ENCODE measurements around the gene KAT5. TPM values are rescaled to one million over a fixed set of nuclear protein-coding genes. Genes with fewer than 3 reads are reported as not detected.
"Not testable (repeated sequence)": the region's sequence is repeated elsewhere in the genome, so short reads cannot be mapped to it uniquely, and the experiment has no call there.

KAT5 gene
- total RNA-seq: 10 to 100 TPM; 46.6 to 47.3 TPM
- long read RNA-seq, transcript KAT5-201 (13 exons, 2,296 nt): minor isoform, 7 of 57 reads
- long read RNA-seq, transcript KAT5-203 (14 exons, 2,237 nt): minor isoform, 8 of 57 reads
- long read RNA-seq, transcript KAT5-208 (12 exons, 1,697 nt): minor isoform, 8 of 57 reads
- long read RNA-seq, transcript KAT5-202 (13 exons, 2,059 nt): major isoform, 12 of 57 reads
- long read RNA-seq, partial matches to known transcripts: 8 of 57 reads
- long read RNA-seq, other reads (novel, unspliced or antisense): 10 of 57 reads

DNA sequence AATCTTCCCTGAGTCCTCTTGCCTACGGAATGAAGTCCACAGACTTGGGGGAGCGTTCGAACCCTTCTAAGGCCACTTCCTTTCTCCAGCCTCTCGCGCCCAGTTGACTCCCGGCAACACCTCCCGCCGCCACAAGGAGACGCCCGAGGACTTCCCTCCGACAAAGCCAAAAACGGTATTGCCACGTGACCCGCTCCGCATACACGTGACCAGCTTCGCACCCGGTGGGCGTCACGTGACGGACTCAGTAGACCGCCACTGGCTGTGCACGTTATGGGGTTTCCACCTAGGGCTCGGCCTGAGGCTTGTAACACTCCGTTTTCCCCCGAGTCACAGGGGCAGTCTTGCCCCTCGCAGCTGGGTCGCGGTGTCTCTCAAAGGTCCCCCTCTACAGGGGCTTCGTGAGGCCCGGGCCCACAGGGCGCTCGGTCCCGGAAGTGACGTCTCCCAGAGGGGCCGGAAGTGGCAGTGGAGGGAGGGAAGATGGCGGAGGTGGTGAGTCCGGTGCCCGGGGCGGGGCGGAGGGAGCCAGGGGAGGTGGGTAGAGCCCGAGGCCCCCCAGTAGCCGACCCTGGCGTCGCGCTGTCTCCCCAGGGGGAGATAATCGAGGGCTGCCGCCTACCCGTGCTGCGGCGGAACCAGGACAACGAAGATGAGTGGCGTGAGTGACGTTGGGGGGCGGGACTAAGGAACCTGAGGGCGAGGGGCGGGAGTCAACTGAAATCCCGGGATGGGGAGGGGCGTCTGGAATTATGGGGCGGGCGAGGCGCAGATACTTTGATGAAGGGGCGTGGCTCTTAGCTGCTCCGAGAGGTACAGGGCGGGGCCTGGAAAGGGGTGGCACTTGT is at the start of gene KAT5:
TSS of gene KAT5 (plus strand) at position 468 of the 848 bp plus-strand sequence. CDS start at position 484, 16 bp downstream.
- ATAC-seq (peak; percentile 93 to 94), DNase-seq (peak; percentile 98)
- intact Hi-C loops (cut with DNase I): loop anchor here (2.0 to 10.0 kb wide), 4 partner anchors 50 to 105 kb away; partner anchors contain the start of genes PCNX3 (in 1 of the 2) and RELA (in 1 of the 2)

DNA sequence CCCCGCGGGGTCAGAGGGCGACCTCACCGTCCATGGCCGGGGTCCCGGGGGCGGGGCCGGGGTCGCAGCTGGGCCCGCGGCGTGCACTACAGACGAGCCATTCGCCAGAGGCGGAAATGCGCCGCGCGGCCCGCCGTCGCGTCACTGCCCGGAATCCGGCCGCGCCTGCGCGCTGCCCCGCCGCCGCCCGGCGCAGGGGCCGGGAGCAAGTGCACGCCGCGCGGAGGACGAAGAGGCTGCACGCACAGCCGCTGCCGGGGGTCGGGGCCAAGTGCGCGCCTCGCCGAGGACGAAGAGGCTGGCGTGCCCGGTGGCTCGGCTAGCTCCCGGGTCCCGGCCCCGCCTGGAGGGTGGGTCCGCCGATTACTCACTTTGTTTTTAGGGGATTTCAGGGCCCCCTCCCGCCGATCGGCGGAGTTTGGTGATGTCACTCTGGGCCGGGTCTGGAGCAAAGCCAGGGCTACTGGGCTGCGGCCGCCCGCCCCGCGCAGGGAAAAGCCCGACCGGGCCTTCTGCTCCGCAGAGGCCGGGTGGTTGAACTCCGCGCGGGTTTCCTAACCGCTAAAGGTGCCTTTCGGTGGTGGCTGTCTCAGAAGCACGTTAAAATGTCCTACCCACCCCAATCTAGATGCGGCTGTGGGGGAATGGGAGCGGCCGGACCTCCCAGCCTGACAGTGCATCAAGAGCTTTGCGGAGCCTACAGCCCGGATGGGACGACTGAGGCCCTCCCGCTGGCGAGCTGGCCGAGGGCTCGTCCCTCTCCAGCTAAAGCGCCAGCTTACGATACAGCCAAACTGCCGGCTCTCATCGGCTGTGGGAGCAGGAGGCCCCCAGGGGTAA is 49.0 kb upstream of the KAT5 start, which contains the start of gene RELA:
TSS of gene RELA (minus strand) at position 118 of the 840 bp plus-strand sequence. CDS start at position 34, 84 bp downstream.
- intact Hi-C loops (cut with DNase I): loop anchor here in 1 of 2 donors (5.0 kb wide), 1 partner anchor 49 kb away; the partner anchor contains the start of gene KAT5
- DNase-seq (peak; percentile 95), ATAC-seq (peak; percentile 89 to 91)

GRCh38 chr11:65663639-65664200 is 48.3 kb upstream of the KAT5 start:
- peak; percentile 67 to 69 for ATAC-seq
- intact Hi-C loops (cut with DNase I): loop anchor here in 1 of 2 donors (5.0 kb wide), 1 partner anchor 49 kb away; the partner anchor contains the start of gene KAT5

DNA sequence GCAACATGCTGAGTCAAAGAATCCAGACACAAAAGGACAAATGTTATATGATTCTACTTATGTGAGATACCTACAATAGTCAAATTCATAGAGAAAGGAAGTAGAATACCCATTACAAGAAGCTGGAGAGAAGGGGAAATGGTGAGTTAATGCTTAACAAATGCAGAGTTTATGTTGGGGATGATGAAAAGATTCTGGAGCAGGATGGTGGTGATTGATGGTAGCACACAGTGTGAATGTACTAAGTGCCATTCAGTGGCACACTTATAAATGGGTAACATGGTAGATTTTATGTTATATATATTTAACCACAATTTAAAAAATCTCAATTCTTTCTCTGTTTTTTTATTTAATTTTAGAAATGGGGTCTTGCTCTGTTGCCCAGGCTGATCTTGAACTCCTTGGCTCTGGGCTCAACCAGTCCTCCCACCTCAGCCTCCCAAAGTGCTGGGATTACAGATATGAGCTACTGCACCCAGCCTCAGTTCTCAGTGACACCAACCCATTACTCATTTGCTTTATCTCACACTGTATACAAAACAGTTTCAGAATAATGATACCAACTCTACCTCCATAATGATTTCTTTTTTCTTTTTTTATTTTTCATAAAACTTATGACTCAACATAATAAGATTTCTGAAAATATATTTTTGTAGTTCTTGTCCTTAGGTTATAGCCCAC is 39.7 kb upstream of the KAT5 start:
- DNase-seq: no peak
- ATAC-seq: no peak
- intact Hi-C loops (cut with DNase I): no loop called here

More at GRCh38 chr11:65663639-65664200, 48.3 kb upstream of the KAT5 start:
- peak; percentile 80 for DNase-seq

- DNase-seq (no peak), ATAC-seq (no peak)
- intact Hi-C loops (cut with DNase I): no loop called here
Observed at GRCh38 chr11:65672982-65673381, 39.1 kb upstream of the KAT5 start.

DNA sequence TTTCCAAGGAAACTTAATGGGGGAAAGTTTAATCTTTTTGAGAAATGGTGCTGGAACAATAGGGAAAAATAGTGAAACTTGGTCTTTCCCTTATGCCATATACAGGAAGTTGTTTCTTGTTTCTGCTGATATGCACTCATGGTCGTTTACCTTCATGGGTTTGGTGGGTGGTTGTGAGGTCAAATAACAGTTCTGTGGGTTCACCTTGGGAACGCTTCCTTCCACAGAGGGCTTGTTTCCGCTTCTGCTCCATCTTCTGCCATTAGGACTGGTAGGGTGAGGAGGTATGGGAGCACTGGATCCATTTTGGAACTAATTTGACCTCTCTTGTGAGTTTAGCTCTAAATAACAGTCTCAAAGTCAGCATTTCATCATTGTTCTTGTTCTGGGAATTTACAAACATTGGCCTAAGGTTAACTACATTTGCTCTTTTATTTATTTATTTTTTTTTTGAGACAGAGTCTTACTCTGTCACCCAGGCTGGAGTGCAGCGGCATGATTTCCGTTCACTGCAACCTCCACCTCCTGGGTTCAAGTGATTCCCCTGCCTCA is 31.8 kb upstream of the KAT5 start:
- intact Hi-C loops (cut with DNase I): no loop called here
- DNase-seq (no peak), ATAC-seq (no peak)

- intact Hi-C loops (cut with DNase I): not testable (repeated sequence)
Observed at GRCh38 chr11:65683480-65683879, 28.6 kb upstream of the KAT5 start.

DNA sequence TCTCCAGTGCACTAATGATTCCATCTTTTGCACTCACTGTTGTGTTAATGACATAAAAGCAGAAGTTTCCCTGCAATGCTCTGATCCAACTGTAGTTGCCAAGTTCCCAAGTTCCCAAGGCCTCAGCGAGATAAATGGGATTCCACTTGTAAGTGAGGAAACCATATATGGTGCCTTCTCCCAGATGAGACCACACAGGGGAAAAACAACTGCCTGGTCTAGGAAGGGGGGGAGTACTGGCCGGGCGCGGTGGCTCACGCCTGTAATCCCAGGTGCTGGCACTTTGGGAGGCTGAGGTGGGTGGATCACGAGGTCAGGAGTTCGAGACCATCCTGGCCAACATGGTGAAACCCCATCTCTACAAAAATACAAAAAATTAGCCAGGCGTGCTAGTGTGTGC is 26.1 kb upstream of the KAT5 start:
- intact Hi-C loops (cut with DNase I): no loop called here
- ATAC-seq (peak; percentile 79 to 91), DNase-seq (no peak)

More at GRCh38 chr11:65683480-65683879, 28.6 kb upstream of the KAT5 start:
- not testable (repeated sequence) for DNase-seq, ATAC-seq

- DNase-seq; intact Hi-C loops (cut with DNase I); ATAC-seq: not testable (repeated sequence)
Observed at GRCh38 chr11:65691847-65692246, 20.2 kb upstream of the KAT5 start.

DNA sequence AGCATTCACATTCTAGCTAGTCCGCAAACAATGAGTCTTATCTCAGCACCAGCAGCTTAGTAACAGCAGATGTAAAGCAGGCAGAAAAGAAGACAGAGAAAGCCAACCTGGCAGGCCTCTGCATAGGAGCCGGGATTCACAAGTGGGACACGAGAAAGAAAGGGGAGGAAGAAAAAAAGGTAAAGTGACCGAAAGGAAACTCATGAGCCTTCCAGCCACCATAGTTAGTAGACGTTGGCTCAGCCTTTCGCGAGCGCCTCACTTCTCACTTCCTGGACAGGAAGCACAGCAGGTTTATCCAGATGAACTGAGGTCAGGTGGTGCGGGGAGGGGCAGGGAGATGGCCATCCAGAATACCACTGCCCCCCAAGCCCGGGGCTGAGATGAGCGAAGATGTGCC is 19.7 kb upstream of the KAT5 start:
- intact Hi-C loops (cut with DNase I): no loop called here
- no peak for DNase-seq
- no peak for ATAC-seq

DNA sequence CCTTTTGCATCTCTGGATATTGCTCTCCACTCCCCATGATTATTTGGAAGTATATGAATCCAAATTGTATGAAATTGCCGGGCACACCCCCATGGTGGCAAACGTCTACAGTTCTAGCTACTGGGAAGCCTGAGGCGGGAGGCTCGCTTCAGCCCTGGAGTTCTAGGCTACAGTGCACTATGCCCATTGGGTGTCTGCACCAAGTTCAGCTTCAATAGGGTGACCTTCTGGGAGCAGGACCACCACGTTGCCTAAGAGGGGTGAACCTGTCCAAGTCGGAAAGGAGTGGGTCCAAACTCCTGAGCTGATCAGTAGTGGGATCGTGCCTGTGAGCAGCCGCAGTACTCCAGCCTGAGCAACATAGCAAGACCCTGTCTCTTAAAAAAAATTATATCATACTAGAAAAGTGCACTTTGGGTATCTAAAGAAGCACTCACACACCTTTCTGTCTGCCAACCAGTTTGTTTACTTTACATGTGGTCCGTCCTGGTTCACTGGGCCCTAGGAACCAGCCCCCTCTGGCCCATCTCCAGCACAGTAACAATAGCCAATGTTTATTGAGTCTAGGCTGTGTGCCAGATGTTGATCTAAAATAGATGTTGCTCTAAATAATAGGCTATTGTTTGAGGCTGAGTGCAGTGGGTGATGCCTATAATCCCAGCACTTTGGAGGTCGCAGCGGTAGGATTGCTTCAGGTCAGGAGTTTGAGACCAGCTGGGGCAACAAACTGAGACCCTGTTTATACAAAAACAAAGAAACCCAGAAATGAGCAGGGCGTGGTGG is 16.4 kb upstream of the KAT5 start:
- intact Hi-C loops (cut with DNase I): no loop called here
- DNase-seq (peak; percentile 36), ATAC-seq (peak; percentile 44 to 70)

GRCh38 chr11:65696802-65697552 is 15.1 kb upstream of the KAT5 start:
- DNase-seq (no peak), ATAC-seq (no peak)
- intact Hi-C loops (cut with DNase I): no loop called here

DNA sequence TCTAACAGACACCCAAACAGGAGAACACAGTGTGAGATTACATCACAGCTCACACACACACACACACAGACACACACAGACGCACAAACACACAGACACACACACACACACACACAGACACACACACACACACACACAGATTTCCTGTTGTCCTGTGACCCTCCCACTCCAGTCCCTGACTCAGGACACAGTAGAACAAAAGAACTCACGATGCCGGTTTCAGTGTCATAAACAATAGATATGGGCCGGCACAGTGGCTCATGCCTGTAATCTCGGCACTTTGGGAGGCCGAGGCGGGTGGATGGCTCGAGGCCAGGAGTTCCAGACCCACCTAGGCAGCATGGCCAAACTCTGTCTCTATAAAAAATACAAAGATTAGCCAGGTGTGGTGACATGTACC is 13.8 kb upstream of the KAT5 start:
- no peak for DNase-seq
- intact Hi-C loops (cut with DNase I): no loop called here
- ATAC-seq: peak in 1 of 2 donors; percentile 47

DNA sequence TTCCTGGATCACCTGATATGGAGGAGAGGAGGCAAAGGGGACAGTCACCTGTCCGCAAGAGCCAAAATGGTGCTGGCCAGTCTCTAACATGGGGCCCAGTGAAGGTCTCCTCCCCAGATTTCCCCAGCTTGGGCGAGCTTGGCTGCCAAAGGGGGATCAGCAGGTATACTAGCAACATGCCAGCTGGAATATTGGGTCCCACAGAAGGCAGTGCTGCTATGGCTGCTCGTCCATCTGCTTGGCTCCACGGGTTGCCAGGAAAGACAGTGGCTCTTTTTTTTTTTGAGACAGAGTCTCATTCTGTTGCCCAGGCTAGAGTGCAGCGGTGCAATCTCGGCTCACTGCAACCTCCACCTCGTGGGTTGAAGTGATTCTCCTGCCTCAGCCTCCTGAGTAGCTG is 12.7 kb upstream of the KAT5 start:
- intact Hi-C loops (cut with DNase I): no loop called here
- ATAC-seq (no peak), DNase-seq (no peak)

DNA sequence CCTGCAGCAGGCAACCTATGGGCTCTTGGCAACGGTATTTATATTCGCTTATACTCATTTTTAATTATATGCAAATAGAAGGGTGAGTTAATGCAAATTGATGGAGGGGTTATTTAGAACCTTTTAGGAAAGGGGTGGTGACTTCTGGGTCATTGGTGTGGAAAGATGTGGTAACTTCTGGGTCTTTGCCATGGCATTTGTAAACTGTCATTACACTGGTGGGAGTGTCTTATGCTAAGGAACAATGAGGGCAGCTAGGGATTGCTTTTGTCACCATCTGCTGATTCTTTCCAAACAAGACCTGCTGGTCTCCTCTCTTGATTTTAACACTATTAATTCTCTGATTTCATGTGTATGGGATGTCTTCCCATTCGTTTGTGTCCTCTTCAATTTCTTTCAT is 11.7 kb upstream of the KAT5 start:
- intact Hi-C loops (cut with DNase I): loop anchor here in 1 of 2 donors (10.0 kb wide), 2 partner anchors 124 to 284 kb away; no protein-coding TSS in a partner anchor
- no peak for DNase-seq
- ATAC-seq: no peak

GRCh38 chr11:65701686-65702085 is 10.4 kb upstream of the KAT5 start:
- intact Hi-C loops (cut with DNase I): loop anchor here in 1 of 2 donors (10.0 kb wide), 2 partner anchors 123 to 283 kb away; no protein-coding TSS in a partner anchor
- ATAC-seq: no peak
- DNase-seq: no peak

Measured in left cardiac atrium (tissue), 4 donors.